ENCODE measurements around the gene TGM2.

The TGM2 gene

GRCh38 chr20:38165089-38165965 is at the start of gene TGM2:
TSS of gene TGM2 (minus strand) at chr20:38165270. CDS start at chr20:38165198, 72 bp downstream.
- DNase-seq = peak; percentile 77

- DNase-seq = no peak
Observed at GRCh38 chr20:38214256-38215193, 49.5 kb upstream of the TGM2 start.

- DNase-seq = no peak
Observed at GRCh38 chr20:38213607-38213940, 48.5 kb upstream of the TGM2 start.

- no peak for DNase-seq
Observed at GRCh38 chr20:38212806-38213606, 47.9 kb upstream of the TGM2 start.

DNA sequence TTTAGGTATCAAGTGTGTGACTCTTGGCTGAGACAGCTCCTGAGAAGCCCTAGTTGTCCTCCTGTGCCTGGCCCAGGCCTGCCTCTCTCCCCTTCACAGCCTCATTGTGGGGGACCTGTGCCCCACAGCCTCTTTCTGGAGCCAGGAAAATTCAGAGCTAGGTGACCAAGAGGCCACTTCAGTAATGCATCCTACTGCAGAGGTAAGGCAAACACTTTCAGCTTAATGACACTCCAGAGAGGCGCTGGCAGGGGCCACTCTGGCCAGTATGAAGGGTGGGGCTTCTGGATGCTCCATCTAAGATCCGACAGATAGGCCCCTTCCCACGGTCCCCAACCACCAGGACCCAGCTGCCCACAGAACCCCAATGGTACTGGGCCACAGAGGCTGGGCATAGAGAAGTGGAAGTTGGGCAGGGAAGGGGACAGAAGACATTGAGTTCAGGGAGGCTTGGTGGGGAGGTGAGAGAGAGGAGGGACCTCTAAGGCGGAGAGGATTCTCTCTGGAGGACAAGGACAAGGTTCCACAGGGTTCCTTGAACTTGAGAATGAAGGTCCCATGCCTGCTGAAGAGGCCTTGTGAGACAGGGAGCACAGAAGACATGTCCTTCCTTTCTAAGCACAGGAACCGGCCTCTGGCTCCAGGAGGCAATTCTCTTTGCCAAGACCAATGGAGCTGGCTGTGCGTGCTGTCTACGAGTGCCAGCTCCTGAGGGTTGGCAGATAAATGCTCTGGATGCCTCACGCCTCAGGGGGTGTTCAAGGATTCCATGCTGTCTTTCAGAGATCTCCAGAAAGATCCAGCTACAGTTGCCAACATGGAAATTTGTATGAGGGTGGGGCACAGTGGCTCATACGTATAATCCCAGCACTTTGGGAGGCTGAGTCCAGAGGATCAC is 46.4 kb upstream of the TGM2 start:
- DNase-seq = no peak

DNA sequence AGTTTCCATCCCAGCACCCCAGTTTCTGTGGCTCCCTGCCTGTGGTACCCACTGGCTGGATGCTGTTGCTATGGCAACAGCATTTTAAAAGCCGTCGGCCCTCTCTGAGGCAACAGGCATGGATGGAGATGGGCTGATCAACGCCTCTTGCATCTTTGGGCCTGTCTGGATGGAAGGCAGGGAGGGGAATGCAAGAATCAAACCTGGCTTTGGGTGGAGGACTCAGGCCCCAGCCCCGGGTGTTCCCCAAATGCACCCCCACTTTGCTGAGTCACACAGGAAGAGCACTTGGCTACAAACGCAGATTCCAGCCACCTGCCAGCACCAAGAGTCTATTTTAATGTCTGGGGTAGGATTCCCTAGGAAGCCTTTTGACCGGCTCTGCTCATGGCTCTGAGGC is 45.7 kb upstream of the TGM2 start:
- DNase-seq = peak; percentile 61

DNA sequence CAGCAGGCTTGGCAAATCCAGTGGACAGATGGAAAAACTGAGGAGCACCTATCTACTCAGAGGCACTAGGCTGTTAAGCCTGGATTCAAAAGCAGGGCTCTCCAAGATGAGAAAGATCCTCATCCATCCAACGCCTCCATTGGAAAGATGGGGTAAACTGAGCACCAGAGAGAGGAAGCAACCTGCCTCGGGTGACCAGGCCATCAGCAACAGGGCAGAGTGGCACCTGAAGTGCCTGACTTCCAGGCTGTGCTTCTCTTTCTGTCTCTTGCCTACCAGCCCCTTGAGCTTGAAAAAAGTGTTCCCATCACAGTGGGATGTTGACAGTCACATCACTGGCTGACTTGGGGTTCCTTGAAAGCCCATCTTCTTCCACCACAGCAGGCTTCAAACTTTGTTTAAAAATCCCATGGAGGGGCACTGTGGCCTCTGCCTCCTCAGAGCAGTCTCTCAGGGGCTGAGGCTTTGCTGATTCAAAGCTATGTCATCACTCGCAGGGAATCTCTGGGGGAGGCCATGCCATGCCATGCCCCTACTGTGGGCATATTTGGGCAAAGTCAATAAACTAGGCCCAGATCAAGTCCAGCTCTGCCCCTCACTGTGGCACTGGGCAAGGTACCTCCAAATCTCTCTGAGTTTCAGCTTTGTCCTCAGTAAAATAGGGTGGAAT is 44.8 kb upstream of the TGM2 start:
- DNase-seq = peak; percentile 48

- DNase-seq = no peak
Observed at GRCh38 chr20:38209054-38209675, 44.1 kb upstream of the TGM2 start.

GRCh38 chr20:38208523-38208922 is 43.5 kb upstream of the TGM2 start:
- DNase-seq = no peak

DNA sequence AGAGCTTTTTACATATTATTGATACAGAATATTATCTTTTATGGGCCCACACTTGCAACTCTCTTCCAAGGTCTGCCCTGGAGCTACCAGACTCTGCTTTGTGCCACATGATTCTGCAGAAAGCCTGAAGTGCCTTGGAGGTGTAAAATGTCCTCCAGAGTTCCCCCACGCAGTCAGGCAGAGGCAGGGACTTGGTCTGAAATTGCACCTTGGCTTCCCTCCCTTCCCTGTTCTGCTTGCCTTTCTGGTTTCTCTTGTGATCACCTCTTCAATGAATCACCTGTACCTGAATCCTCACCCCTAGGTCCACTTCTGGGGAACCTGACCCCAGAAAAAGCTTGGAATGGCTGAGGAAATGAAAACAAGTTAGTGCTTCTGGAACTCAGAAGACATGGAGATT is 43.0 kb upstream of the TGM2 start:
- DNase-seq = no peak

DNA sequence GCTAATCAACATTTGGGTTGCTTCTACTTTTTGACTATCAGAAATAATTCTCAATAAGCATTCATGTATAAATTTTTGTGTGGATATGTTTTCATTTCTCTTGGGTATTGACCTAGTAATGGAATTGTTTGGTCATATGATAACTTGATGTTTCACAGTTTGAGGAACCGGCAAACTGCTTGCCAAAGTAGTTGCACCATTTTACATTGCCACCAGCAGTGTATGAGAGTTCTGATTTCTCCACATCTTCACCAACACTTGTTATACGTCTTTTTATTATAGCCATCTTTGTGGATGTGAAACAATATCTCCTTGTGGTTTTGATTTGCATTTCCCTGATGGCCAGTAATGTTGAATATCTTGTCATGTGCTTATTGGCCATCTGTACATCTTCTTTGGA is 42.6 kb upstream of the TGM2 start:
- no peak for DNase-seq

- DNase-seq = no peak
Observed at GRCh38 chr20:38205001-38205400, 39.9 kb upstream of the TGM2 start.

DNA sequence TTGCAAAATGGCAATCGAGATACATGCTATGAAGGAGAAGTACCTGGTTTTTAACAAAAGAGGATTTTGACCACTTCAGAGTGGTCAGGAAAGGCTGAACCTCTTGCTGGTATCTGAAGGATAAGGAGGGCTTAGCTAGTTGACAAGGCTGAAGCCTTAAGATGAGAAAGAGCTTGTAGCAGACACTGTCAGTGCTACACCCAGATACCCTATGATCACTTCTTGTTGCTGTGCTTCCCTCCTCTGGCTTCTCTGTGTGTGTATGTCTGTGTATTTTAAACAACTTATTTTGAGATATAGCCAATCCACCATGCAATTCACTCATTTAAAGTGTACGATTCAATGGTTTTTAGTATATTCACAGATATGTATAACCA is 38.9 kb upstream of the TGM2 start:
- no peak for DNase-seq

- DNase-seq = no peak
Observed at GRCh38 chr20:38203337-38203980, 38.4 kb upstream of the TGM2 start.

DNA sequence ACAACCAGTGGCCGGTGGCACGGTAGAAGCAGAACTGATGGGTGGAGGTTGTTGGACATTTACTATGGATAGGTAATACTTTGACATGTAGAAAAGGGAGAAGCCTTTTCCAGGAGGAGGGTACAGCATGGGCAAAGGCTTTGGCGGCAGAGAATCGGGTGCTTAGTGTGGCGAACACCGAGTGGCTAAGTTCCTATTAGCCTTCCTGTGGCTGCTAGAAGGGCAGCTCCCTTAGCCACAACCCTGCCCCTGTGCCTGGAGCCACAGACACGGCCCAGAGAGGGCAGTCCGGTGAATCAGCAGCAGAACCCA is 37.9 kb upstream of the TGM2 start:
- no peak for DNase-seq

DNA sequence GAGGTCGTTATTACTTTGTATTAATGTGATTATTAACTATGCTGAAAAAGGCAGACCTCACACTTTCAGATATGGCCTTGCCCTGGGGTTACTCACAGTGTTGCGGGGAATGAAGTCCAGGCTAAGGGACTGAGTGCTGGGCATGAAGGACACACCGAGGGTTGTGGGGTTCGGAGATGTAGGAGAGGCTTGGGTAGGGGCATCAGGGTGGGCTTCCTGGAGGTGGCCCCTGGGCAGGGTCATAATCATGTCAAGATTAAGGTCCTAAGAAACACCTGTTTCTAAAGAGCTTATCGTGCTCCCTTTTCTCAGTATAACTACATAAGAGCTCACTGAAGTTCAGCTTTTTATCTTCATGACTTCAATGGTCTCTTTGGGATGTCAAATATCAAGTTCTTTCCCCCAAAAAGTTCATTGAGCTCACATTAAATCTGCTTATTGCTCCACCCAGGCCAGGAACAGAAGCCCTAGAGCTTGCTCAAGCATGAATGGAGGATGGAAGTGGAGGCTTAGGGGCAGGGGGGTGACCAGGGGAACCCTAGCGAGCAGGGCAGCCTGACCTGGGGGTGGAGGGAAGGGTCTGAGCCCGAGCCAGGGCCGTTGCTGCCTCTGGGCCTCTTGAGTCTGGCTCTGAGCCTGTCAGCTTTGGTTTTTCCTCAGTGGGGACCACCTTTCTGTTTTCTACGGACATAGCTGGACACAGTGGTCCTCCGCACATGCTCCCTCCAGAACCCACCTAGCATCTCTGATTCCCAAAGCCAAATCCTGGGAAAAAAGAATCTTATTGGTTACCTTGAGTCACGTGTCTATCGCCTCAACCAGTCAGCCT is 37.3 kb upstream of the TGM2 start:
- DNase-seq = no peak

DNA sequence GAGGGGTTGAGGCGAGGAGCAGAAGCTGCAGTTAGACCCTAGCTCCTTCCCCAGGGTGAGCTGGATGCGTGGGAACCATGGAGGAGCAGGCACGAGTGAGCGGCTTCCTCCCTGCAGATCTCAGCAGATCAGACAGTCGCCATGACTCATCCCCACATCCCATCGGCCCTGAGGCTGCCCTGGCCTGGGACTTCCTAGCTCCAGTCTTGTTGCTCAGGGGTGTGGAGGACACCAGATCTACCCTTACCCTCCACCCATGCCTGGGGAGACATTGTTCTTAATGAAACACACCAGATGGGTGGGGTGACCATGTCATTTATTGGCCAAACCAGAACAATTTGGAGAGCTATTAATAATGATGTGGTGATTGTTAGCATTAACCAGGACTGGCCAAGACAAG is 36.3 kb upstream of the TGM2 start:
- DNase-seq = peak; percentile 90

GRCh38 chr20:38200646-38201045 is 35.6 kb upstream of the TGM2 start:
- no peak for DNase-seq

GRCh38 chr20:38199501-38200390 is 34.7 kb upstream of the TGM2 start:
- DNase-seq = no peak
